HepG2 (cell line): ENCODE results near the gene KDM5B.
"Not testable (repeated sequence)": the region's sequence is repeated elsewhere in the genome, so short reads cannot be mapped to it uniquely, and the experiment has no call there.

ENCODE experiments used
- ATF3 ChIP-seq: sonication (generic); formaldehyde crosslinking; IDR thresholded peaks from 2 replicates; pipeline ENCODE4 v1.4.0; 2020; ENCODE audit warnings: missing genetic modification reagents
- DPF2 ChIP-seq: sonication (generic); formaldehyde crosslinking; IDR thresholded peaks from 2 replicates; pipeline ENCODE4 v1.4.0; 2020; ENCODE audit warnings: mild to moderate bottlenecking, low read depth, missing genetic modification reagents, borderline replicate concordance
- FOXM1 ChIP-seq: sonication (generic); formaldehyde crosslinking; IDR thresholded peaks from 2 replicates; pipeline ENCODE4 v1.5.0; 2020; ENCODE audit warnings: missing genetic modification reagents
- KLF12 ChIP-seq: sonication (generic); formaldehyde crosslinking; IDR thresholded peaks from 2 replicates; pipeline ENCODE4 v1.4.0; 2020; ENCODE audit warnings: missing genetic modification reagents, borderline replicate concordance
- LCORL ChIP-seq, 2 experiments: fragments of 450-650 bp in 1 of 2; sonication (generic) in 1 of 2; formaldehyde crosslinking in 1 of 2; IDR thresholded peaks; 2 replicates each; pipeline versions ENCODE4 v1.5.0 to v1.6.1; 2017 to 2020; ENCODE audit warnings: antibody characterized with exemption in 1 of 2, missing genetic modification reagents in 1 of 2
- POLR2AphosphoS5 ChIP-seq: IDR thresholded peaks from 2 replicates; pipeline ENCODE4 v1.6.1; 2012; ENCODE audit warnings: low read depth, low read length
- TBL1XR1 ChIP-seq: fragments of 150-350 bp; IDR thresholded peaks from 2 replicates; pipeline ENCODE4 v1.6.1; 2014; ENCODE audit warnings: borderline replicate concordance, low read length; ENCODE audit not compliant: partially characterized antibody
- ZBTB2 ChIP-seq: sonication (generic); formaldehyde crosslinking; IDR thresholded peaks from 2 replicates; pipeline ENCODE4 v1.8.0; 2022; ENCODE audit warnings: low read depth, missing genetic modification reagents
- ZNF331 ChIP-seq: sonication (generic); formaldehyde crosslinking; IDR thresholded peaks from 2 replicates; pipeline ENCODE4 v1.4.0; 2020; ENCODE audit warnings: missing genetic modification reagents
- TF ChIP-seq, protein P1 (sequence below): sonication (generic); formaldehyde crosslinking; IDR thresholded peaks from 2 replicates; pipeline ENCODE4 v1.5.0; 2020; ENCODE audit warnings: mild to moderate bottlenecking, missing genetic modification reagents, moderate library complexity
- TF ChIP-seq, protein P2 (sequence below): IDR thresholded peaks from 2 replicates; pipeline ENCODE4 v1.6.1; 2012; ENCODE audit warnings: inconsistent platforms
- TF ChIP-seq, protein P3 (sequence below): sonication (generic); formaldehyde crosslinking; IDR thresholded peaks from 2 replicates; pipeline ENCODE4 v1.8.0; 2023; ENCODE audit warnings: mild to moderate bottlenecking, missing genetic modification reagents

DNA sequence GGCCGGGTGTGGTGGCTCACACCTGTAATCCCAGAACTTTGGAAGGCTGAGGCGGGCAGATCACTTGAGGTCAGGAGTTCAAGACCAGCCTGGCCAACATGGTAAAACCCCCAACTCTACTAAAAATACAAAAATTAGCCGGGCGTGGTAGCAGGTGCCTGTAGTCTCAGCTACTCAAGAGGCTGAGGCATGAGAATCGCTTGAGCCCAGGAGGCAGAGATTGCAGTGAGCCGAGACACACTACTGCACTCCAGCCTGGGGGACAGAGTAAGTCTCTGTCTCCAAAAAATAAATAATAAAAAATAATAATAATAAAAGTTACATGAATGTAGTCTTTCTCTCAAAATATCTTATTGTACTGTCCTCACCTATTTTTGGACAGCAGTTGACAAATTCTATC, 13.3 kb downstream of the KDM5B start:
- TF ChIP-seq, protein P1, sequence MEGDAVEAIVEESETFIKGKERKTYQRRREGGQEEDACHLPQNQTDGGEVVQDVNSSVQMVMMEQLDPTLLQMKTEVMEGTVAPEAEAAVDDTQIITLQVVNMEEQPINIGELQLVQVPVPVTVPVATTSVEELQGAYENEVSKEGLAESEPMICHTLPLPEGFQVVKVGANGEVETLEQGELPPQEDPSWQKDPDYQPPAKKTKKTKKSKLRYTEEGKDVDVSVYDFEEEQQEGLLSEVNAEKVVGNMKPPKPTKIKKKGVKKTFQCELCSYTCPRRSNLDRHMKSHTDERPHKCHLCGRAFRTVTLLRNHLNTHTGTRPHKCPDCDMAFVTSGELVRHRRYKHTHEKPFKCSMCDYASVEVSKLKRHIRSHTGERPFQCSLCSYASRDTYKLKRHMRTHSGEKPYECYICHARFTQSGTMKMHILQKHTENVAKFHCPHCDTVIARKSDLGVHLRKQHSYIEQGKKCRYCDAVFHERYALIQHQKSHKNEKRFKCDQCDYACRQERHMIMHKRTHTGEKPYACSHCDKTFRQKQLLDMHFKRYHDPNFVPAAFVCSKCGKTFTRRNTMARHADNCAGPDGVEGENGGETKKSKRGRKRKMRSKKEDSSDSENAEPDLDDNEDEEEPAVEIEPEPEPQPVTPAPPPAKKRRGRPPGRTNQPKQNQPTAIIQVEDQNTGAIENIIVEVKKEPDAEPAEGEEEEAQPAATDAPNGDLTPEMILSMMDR (CRISPR knock-in tag), result not testable (repeated sequence)
- TF ChIP-seq, protein P2, sequence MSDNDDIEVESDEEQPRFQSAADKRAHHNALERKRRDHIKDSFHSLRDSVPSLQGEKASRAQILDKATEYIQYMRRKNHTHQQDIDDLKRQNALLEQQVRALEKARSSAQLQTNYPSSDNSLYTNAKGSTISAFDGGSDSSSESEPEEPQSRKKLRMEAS, result not testable (repeated sequence)
- not testable (repeated sequence) for TF ChIP-seq KLF12 (CRISPR knock-in tag); FOXM1; TBL1XR1; POLR2AphosphoS5; ZNF331 (CRISPR knock-in tag); LCORL (IDR thresholded peaks at IDR 0.05); LCORL (CRISPR knock-in tag; IDR thresholded peaks at IDR 0.05); ZBTB2; DPF2; ATF3 (CRISPR knock-in tag)
- TF ChIP-seq, protein P3, sequence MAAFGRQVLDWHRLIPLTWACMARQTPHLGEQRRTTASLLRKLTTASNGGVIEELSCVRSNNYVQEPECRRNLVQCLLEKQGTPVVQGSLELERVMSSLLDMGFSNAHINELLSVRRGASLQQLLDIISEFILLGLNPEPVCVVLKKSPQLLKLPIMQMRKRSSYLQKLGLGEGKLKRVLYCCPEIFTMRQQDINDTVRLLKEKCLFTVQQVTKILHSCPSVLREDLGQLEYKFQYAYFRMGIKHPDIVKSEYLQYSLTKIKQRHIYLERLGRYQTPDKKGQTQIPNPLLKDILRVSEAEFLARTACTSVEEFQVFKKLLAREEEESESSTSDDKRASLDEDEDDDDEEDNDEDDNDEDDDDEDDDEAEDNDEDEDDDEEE (CRISPR knock-in tag), result not testable (repeated sequence)
